Measurements from ENCODE around the gene CDCP1.

Gene CDCP1

GRCh38 chr3:45145681-45146614 lies at the start of gene CDCP1:
Gene CDCP1, minus strand, starts transcription at chr3:45146378. Its CDS starts 91 bp downstream, at chr3:45146287.
- DNase-seq: peak; percentile 29

- DNase-seq: no peak
Observed at GRCh38 chr3:45194791-45195190, 48.6 kb upstream of the CDCP1 start.

- no peak for DNase-seq
Observed at GRCh38 chr3:45191924-45192417, 45.8 kb upstream of the CDCP1 start.

GRCh38 chr3:45191424-45191823 lies 45.2 kb upstream of the CDCP1 start:
- no peak for DNase-seq

GRCh38 chr3:45188719-45189659 lies 42.8 kb upstream of the CDCP1 start:
- DNase-seq: no peak

- no peak for DNase-seq
Observed at GRCh38 chr3:45187694-45188141, 41.5 kb upstream of the CDCP1 start.

GRCh38 chr3:45186871-45187270 lies 40.7 kb upstream of the CDCP1 start:
- no peak for DNase-seq

- no peak for DNase-seq
Observed at GRCh38 chr3:45185461-45185860, 39.3 kb upstream of the CDCP1 start.

- DNase-seq: no peak
Observed at GRCh38 chr3:45185052-45185451, 38.9 kb upstream of the CDCP1 start.

GRCh38 chr3:45183872-45184262 lies 37.7 kb upstream of the CDCP1 start:
- no peak for DNase-seq

- no peak for DNase-seq
Observed at GRCh38 chr3:45182915-45183871, 37.0 kb upstream of the CDCP1 start.

GRCh38 chr3:45181496-45181895 lies 35.3 kb upstream of the CDCP1 start:
- DNase-seq: no peak

- no peak for DNase-seq
Observed at GRCh38 chr3:45180899-45181298, 34.7 kb upstream of the CDCP1 start.

- DNase-seq: no peak
Observed at GRCh38 chr3:45180051-45180450, 33.9 kb upstream of the CDCP1 start.

- no peak for DNase-seq
Observed at GRCh38 chr3:45179163-45179562, 33.0 kb upstream of the CDCP1 start.

- no peak for DNase-seq
Observed at GRCh38 chr3:45178183-45179023, 32.2 kb upstream of the CDCP1 start.

GRCh38 chr3:45176912-45177311 lies 30.7 kb upstream of the CDCP1 start:
- DNase-seq: no peak

- no peak for DNase-seq
Observed at GRCh38 chr3:45174234-45174633, 28.1 kb upstream of the CDCP1 start.

GRCh38 chr3:45173776-45174175 lies 27.6 kb upstream of the CDCP1 start:
- DNase-seq: no peak

- DNase-seq: no peak
Observed at GRCh38 chr3:45171283-45171682, 25.1 kb upstream of the CDCP1 start.

GRCh38 chr3:45170096-45170495 lies 23.9 kb upstream of the CDCP1 start:
- DNase-seq: no peak
